CD4-positive, alpha-beta T cell treated with Interleukin-17A for 4 hours (primary cell): ENCODE data around the gene RNF14.
"Not testable (repeated sequence)": the region's sequence is repeated elsewhere in the genome, so short reads cannot be mapped to it uniquely, and the experiment has no call there.

Experiments
- DNase-seq: peaks from one replicate; pipeline ENCODE4 v3.0.0-alpha.2; 2020; ENCODE audit warnings: mixed read lengths

The RNF14 gene

GRCh38 chr5:142017832-142018427, 49.0 kb downstream of the RNF14 start:
- no peak for DNase-seq

GRCh38 chr5:142020122-142020659, 51.3 kb downstream of the RNF14 start:
- no peak for DNase-seq

GRCh38 chr5:142023836-142024235, 54.9 kb downstream of the RNF14 start:
- DNase-seq: no peak

GRCh38 chr5:142024771-142025304, 55.9 kb downstream of the RNF14 start:
- DNase-seq: peak; percentile 90

GRCh38 chr5:142025637-142026036, 56.7 kb downstream of the RNF14 start:
- no peak for DNase-seq

- DNase-seq: no peak
Observed at GRCh38 chr5:142032150-142032549, 63.2 kb downstream of the RNF14 start.

GRCh38 chr5:142032747-142033631, 64.1 kb downstream of the RNF14 start:
- DNase-seq: no peak

GRCh38 chr5:142033632-142034567, 65.0 kb downstream of the RNF14 start:
- not testable (repeated sequence) for DNase-seq

GRCh38 chr5:142034994-142035393, 66.1 kb downstream of the RNF14 start:
- DNase-seq: peak; percentile 50

GRCh38 chr5:142036918-142037317, 68.0 kb downstream of the RNF14 start:
- DNase-seq: no peak

- not testable (repeated sequence) for DNase-seq
Observed at GRCh38 chr5:142037599-142037998, 68.7 kb downstream of the RNF14 start.

- no peak for DNase-seq
Observed at GRCh38 chr5:142038735-142039134, 69.8 kb downstream of the RNF14 start.
